HepG2 (cell line): ENCODE data around the gene SRCIN1. TPM values are rescaled to one million over a fixed set of nuclear protein-coding genes. Genes with fewer than 3 reads are reported as not detected.

Experiments used
- HNF4A ChIP-seq: sonication (generic); formaldehyde crosslinking; IDR thresholded peaks from 2 replicates; pipeline ENCODE4 v1.4.0; 2020; ENCODE audit warnings: missing genetic modification reagents
- KLF9 ChIP-seq: IDR thresholded peaks from 2 replicates; pipeline ENCODE4 v1.6.1; 2016; ENCODE audit warnings: low read depth
- MEIS2 ChIP-seq: sonication (generic); formaldehyde crosslinking; IDR thresholded peaks from 2 replicates; pipeline ENCODE4 v1.9.0; 2021; ENCODE audit warnings: mild to moderate bottlenecking, missing genetic modification reagents
- MTA1 ChIP-seq: sonication (generic); formaldehyde crosslinking; IDR thresholded peaks from 2 replicates; pipeline ENCODE4 v1.4.0; 2020; ENCODE audit warnings: missing genetic modification reagents, mild to moderate bottlenecking, borderline replicate concordance
- PHF21A ChIP-seq: sonication (generic); formaldehyde crosslinking; IDR thresholded peaks from 2 replicates; pipeline ENCODE4 v1.5.0; 2020; ENCODE audit warnings: mild to moderate bottlenecking, missing genetic modification reagents
- REL ChIP-seq: sonication (generic); formaldehyde crosslinking; conservative IDR thresholded peaks from 2 replicates; pipeline ENCODE4 v1.8.0; 2022; ENCODE audit warnings: mild to moderate bottlenecking, missing genetic modification reagents, moderate library complexity
- SIN3A ChIP-seq: IDR thresholded peaks from 2 replicates; pipeline ENCODE4 v1.6.1; 2011; ENCODE audit warnings: low read depth, mild to moderate bottlenecking, control low read depth, low read length, borderline replicate concordance
- SP4 ChIP-seq: sonication (generic); formaldehyde crosslinking; IDR thresholded peaks from 2 replicates; pipeline ENCODE4 v1.8.1; 2023; ENCODE audit warnings: mild to moderate bottlenecking, missing genetic modification reagents
- TAF1 ChIP-seq: sonication (generic); formaldehyde crosslinking; IDR thresholded peaks from 2 replicates; pipeline ENCODE4 v1.4.0; 2020; ENCODE audit warnings: missing genetic modification reagents
- TRIM24 ChIP-seq: sonication (generic); formaldehyde crosslinking; IDR thresholded peaks from 2 replicates; pipeline ENCODE4 v1.8.0; 2022; ENCODE audit warnings: mild to moderate bottlenecking, missing genetic modification reagents
- XBP1 ChIP-seq: sonication (generic); formaldehyde crosslinking; IDR thresholded peaks from 2 replicates; pipeline ENCODE4 v1.5.0; 2020; ENCODE audit warnings: missing genetic modification reagents
- ZNF124 ChIP-seq: sonication (generic); formaldehyde crosslinking; IDR thresholded peaks from 2 replicates; pipeline ENCODE4 v1.4.0; 2020; ENCODE audit warnings: missing genetic modification reagents
- ZNF224 ChIP-seq: sonication (generic); formaldehyde crosslinking; IDR thresholded peaks from 2 replicates; pipeline ENCODE4 v1.5.0; 2020; ENCODE audit warnings: mild to moderate bottlenecking, missing genetic modification reagents
- ZNF670 ChIP-seq: sonication (generic); formaldehyde crosslinking; IDR thresholded peaks from 2 replicates; pipeline ENCODE4 v1.8.0; 2022; ENCODE audit warnings: mild to moderate bottlenecking, missing genetic modification reagents, borderline replicate concordance
- ZNF879 ChIP-seq: sonication (generic); formaldehyde crosslinking; IDR thresholded peaks from 2 replicates; pipeline ENCODE4 v1.8.1; 2023; ENCODE audit warnings: missing genetic modification reagents
- ZNF891 ChIP-seq: sonication (generic); formaldehyde crosslinking; IDR thresholded peaks from 2 replicates; pipeline ENCODE4 v1.5.0; 2020; ENCODE audit warnings: mild to moderate bottlenecking, missing genetic modification reagents
- polyA plus RNA-seq, 8 experiments: library from polyadenylated mRNA; depleted of rRNA in 3 of 8; stranded (reverse) in 7 of 8; unstranded in 1 of 8; fragments of >200 nt; fragmentation: Illumina TruSeq in 4 of 8; extraction: Trizol in 4 of 8; gene quantifications; 2 replicates each; pipeline versions ENCODE4 v1.2.1 to v1.2.3, GENCODE V29; 2011 to 2016; ENCODE audit warnings: low read depth in 4 of 8, missing spikeins in 1 of 8, mixed read lengths in 1 of 8; ENCODE audit not compliant: insufficient read depth in 1 of 8
- total RNA-seq, 5 experiments: library from RNA; depleted of rRNA; stranded (reverse); fragments of >200 nt; fragmentation: Illumina TruSeq; extraction: Trizol; gene quantifications; 2 replicates each; pipeline ENCODE4 v1.2.3, GENCODE V29; 2016; ENCODE audit warnings: low read depth in 1 of 5
- TF ChIP-seq, protein P1 (sequence below): sonication (generic); formaldehyde crosslinking; IDR thresholded peaks from 2 replicates; pipeline ENCODE4 v1.9.0; 2021; ENCODE audit warnings: missing genetic modification reagents, borderline replicate concordance
- TF ChIP-seq, protein P2 (sequence below): sonication (generic); formaldehyde crosslinking; IDR thresholded peaks from 2 replicates; pipeline ENCODE4 v1.4.0; 2020; ENCODE audit warnings: mild to moderate bottlenecking, missing genetic modification reagents, borderline replicate concordance
- TF ChIP-seq, protein P3 (sequence below): sonication (generic); formaldehyde crosslinking; IDR thresholded peaks from 2 replicates; pipeline ENCODE4 v1.8.0; 2022; ENCODE audit warnings: mild to moderate bottlenecking, missing genetic modification reagents
- TF ChIP-seq, protein P4 (sequence below): sonication (generic); formaldehyde crosslinking; IDR thresholded peaks from 2 replicates; pipeline ENCODE4 v1.8.0; 2022; ENCODE audit warnings: low read depth, missing genetic modification reagents
- TF ChIP-seq, protein P5 (sequence below): sonication (generic); formaldehyde crosslinking; IDR thresholded peaks from 2 replicates; pipeline ENCODE4 v1.4.0; 2020; ENCODE audit warnings: missing genetic modification reagents, borderline replicate concordance

Gene SRCIN1
- total and polyA plus RNA-seq, 2 of the 13 experiments (the other 11 are each of a cell fraction or from before 2014, with no cell fraction given): 1.2 to 9.6 TPM

DNA sequence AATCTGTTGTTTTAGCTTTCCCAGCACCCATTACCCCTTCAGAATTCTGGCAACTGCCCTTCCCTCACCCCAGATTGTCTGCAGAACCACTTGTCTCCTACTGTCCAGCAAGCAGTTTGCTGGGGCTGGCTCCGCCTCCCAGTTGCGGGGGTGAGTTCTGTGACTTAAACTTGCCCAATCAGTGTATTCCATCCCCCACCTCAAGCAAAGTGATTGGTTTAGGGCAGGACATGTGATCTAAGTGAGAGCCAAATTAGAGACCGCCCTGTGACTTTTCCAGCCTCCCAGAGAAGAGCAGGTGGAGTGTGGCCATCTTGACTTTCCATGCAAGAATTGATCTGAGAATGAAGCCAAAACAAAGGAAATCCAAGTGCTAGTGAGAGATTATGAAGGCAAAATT, 22.7 kb upstream of the SRCIN1 start (continued):
- TF ChIP-seq, protein P1, sequence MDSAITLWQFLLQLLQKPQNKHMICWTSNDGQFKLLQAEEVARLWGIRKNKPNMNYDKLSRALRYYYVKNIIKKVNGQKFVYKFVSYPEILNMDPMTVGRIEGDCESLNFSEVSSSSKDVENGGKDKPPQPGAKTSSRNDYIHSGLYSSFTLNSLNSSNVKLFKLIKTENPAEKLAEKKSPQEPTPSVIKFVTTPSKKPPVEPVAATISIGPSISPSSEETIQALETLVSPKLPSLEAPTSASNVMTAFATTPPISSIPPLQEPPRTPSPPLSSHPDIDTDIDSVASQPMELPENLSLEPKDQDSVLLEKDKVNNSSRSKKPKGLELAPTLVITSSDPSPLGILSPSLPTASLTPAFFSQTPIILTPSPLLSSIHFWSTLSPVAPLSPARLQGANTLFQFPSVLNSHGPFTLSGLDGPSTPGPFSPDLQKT: no peak
- no peak for TF ChIP-seq MEIS2 (CRISPR knock-in tag)
- TF ChIP-seq, protein P2, sequence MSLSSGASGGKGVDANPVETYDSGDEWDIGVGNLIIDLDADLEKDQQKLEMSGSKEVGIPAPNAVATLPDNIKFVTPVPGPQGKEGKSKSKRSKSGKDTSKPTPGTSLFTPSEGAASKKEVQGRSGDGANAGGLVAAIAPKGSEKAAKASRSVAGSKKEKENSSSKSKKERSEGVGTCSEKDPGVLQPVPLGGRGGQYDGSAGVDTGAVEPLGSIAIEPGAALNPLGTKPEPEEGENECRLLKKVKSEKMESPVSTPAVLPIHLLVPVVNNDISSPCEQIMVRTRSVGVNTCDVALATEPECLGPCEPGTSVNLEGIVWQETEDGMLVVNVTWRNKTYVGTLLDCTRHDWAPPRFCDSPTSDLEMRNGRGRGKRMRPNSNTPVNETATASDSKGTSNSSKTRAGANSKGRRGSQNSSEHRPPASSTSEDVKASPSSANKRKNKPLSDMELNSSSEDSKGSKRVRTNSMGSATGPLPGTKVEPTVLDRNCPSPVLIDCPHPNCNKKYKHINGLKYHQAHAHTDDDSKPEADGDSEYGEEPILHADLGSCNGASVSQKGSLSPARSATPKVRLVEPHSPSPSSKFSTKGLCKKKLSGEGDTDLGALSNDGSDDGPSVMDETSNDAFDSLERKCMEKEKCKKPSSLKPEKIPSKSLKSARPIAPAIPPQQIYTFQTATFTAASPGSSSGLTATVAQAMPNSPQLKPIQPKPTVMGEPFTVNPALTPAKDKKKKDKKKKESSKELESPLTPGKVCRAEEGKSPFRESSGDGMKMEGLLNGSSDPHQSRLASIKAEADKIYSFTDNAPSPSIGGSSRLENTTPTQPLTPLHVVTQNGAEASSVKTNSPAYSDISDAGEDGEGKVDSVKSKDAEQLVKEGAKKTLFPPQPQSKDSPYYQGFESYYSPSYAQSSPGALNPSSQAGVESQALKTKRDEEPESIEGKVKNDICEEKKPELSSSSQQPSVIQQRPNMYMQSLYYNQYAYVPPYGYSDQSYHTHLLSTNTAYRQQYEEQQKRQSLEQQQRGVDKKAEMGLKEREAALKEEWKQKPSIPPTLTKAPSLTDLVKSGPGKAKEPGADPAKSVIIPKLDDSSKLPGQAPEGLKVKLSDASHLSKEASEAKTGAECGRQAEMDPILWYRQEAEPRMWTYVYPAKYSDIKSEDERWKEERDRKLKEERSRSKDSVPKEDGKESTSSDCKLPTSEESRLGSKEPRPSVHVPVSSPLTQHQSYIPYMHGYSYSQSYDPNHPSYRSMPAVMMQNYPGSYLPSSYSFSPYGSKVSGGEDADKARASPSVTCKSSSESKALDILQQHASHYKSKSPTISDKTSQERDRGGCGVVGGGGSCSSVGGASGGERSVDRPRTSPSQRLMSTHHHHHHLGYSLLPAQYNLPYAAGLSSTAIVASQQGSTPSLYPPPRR (CRISPR knock-in tag): peak; percentile 36; the same call in 1 of the 2 replicates
- TF ChIP-seq ZNF670 (CRISPR knock-in tag): no peak
- TF ChIP-seq, protein P3, sequence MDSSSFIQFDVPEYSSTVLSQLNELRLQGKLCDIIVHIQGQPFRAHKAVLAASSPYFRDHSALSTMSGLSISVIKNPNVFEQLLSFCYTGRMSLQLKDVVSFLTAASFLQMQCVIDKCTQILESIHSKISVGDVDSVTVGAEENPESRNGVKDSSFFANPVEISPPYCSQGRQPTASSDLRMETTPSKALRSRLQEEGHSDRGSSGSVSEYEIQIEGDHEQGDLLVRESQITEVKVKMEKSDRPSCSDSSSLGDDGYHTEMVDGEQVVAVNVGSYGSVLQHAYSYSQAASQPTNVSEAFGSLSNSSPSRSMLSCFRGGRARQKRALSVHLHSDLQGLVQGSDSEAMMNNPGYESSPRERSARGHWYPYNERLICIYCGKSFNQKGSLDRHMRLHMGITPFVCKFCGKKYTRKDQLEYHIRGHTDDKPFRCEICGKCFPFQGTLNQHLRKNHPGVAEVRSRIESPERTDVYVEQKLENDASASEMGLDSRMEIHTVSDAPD (CRISPR knock-in tag): no peak
- TF ChIP-seq ZNF891 (CRISPR knock-in tag): no peak
- TF ChIP-seq MTA1 (CRISPR knock-in tag): no peak
- TF ChIP-seq SIN3A: no peak
- TF ChIP-seq ZNF224: no peak
- no peak for TF ChIP-seq KLF9 (CRISPR knock-in tag)
- TF ChIP-seq HNF4A (CRISPR knock-in tag): 0 out of 2 replicates have a peak, but pooled peaks have one; percentile 9
- no peak for TF ChIP-seq TRIM24 (CRISPR knock-in tag)
- no peak for TF ChIP-seq SP4 (CRISPR knock-in tag)
- no peak for TF ChIP-seq ZNF124 (CRISPR knock-in tag)
- TF ChIP-seq, protein P4, sequence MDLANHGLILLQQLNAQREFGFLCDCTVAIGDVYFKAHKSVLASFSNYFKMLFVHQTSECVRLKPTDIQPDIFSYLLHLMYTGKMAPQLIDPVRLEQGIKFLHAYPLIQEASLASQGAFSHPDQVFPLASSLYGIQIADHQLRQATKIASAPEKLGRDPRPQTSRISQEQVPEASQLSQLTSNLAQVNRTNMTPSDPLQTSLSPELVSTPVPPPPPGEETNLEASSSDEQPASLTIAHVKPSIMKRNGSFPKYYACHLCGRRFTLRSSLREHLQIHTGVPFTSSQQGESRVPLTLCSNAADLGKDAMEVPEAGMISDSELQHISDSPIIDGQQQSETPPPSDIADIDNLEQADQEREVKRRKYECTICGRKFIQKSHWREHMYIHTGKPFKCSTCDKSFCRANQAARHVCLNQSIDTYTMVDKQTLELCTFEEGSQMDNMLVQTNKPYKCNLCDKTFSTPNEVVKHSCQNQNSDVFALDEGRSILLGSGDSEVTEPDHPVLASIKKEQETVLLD: no peak
- TF ChIP-seq REL (CRISPR knock-in tag): no peak
- TF ChIP-seq, protein P5, sequence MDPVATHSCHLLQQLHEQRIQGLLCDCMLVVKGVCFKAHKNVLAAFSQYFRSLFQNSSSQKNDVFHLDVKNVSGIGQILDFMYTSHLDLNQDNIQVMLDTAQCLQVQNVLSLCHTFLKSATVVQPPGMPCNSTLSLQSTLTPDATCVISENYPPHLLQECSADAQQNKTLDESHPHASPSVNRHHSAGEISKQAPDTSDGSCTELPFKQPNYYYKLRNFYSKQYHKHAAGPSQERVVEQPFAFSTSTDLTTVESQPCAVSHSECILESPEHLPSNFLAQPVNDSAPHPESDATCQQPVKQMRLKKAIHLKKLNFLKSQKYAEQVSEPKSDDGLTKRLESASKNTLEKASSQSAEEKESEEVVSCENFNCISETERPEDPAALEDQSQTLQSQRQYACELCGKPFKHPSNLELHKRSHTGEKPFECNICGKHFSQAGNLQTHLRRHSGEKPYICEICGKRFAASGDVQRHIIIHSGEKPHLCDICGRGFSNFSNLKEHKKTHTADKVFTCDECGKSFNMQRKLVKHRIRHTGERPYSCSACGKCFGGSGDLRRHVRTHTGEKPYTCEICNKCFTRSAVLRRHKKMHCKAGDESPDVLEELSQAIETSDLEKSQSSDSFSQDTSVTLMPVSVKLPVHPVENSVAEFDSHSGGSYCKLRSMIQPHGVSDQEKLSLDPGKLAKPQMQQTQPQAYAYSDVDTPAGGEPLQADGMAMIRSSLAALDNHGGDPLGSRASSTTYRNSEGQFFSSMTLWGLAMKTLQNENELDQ: no peak
- TF ChIP-seq TAF1 (CRISPR knock-in tag): peak; percentile 53; the same call in 1 of the 2 replicates
- TF ChIP-seq PHF21A (CRISPR knock-in tag): no peak
- TF ChIP-seq ZNF879 (CRISPR knock-in tag): no peak
- no peak for TF ChIP-seq XBP1 (CRISPR knock-in tag)
